Stimulated activated CD4-positive, alpha-beta T cell treated with anti-CD3 and anti-CD28 coated beads, Interleukin-2, amount 100 ng/mL, for 24 hours (primary cell): ENCODE results near the gene DUSP8.
"Not testable (repeated sequence)": the region's sequence is repeated elsewhere in the genome, so short reads cannot be mapped to it uniquely, and the experiment has no call there.

Experiments
- DNase-seq, 2 donors: peaks; one replicate each; pipeline ENCODE4 v3.0.0-alpha.2; 2020

Gene DUSP8

GRCh38 chr11:1584661-1585370, 12.7 kb upstream of the DUSP8 start, which contains the start of gene KRTAP5-1:
TSS of gene KRTAP5-1 (minus strand) at chr11:1585283. CDS start at chr11:1585249, 34 bp downstream.
- not testable (repeated sequence) for DNase-seq

- not testable (repeated sequence) for DNase-seq
These were observed 10.8 kb upstream of the DUSP8 start for GRCh38 chr11:1582909-1583308.

GRCh38 chr11:1581976-1582375, 9.9 kb upstream of the DUSP8 start:
- DNase-seq = no peak

- DNase-seq = no peak
These were observed 4.8 kb upstream of the DUSP8 start for GRCh38 chr11:1576825-1577224.

GRCh38 chr11:1575756-1576155, 3.7 kb upstream of the DUSP8 start:
- not testable (repeated sequence) for DNase-seq

GRCh38 chr11:1574933-1575242, 2.8 kb upstream of the DUSP8 start:
- DNase-seq = no peak

GRCh38 chr11:1574238-1574932, 2.3 kb upstream of the DUSP8 start:
- DNase-seq = peak; percentile 67 to 68

GRCh38 chr11:1573903-1574237, 1.8 kb upstream of the DUSP8 start:
- DNase-seq = no peak

GRCh38 chr11:1573077-1573902, 1.2 kb upstream of the DUSP8 start:
- peak in 1 of 2 donors; percentile 29 for DNase-seq

- no peak for DNase-seq
These were observed 293 bp downstream of the DUSP8 start for GRCh38 chr11:1571760-1572196.

- DNase-seq = no peak
These were observed 943 bp downstream of the DUSP8 start for GRCh38 chr11:1570896-1571759.

GRCh38 chr11:1570531-1570895, 1.6 kb downstream of the DUSP8 start:
- DNase-seq = no peak

- DNase-seq = no peak
These were observed 2.0 kb downstream of the DUSP8 start for GRCh38 chr11:1570001-1570453.

GRCh38 chr11:1569251-1569780, 2.8 kb downstream of the DUSP8 start:
- no peak for DNase-seq

GRCh38 chr11:1568441-1568911, 3.6 kb downstream of the DUSP8 start:
- DNase-seq = no peak

- DNase-seq = no peak
These were observed 4.4 kb downstream of the DUSP8 start for GRCh38 chr11:1567721-1568100.

GRCh38 chr11:1567052-1567720, 4.9 kb downstream of the DUSP8 start:
- no peak for DNase-seq

GRCh38 chr11:1566381-1567051, 5.6 kb downstream of the DUSP8 start:
- DNase-seq = no peak

GRCh38 chr11:1565904-1566247, 6.2 kb downstream of the DUSP8 start:
- no peak for DNase-seq

- no peak for DNase-seq
These were observed 6.7 kb downstream of the DUSP8 start for GRCh38 chr11:1565173-1565903.
